ENCODE data around the gene MAST4. TPM values are rescaled to one million over a fixed set of nuclear protein-coding genes. Genes with fewer than 3 reads are reported as not detected.

MAST4 gene
- total and polyA plus RNA-seq, 2 of the 13 experiments (the other 11 are each of a cell fraction or from before 2014, with no cell fraction given) = 3.4 to 3.7 TPM

DNA sequence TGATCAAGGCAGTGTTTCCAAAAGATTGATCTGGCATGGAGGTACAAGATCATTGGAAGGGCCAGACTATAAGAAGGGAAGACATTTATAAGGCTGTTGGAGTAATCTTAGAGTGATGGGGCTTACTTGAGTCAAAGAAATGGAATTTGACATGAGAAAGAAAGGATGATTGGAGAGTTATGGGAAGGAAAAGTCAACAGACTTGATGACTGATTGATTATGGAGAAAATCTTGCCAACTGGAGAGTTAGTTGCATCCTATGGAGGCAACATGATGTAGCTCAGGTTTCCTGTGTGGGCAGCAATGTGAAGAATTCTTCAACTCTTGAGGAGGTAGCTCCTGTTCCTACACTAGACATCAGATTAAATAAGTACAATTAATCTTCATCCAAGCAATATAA, 10.9 kb upstream of the MAST4 start:
- no peak for ATAC-seq

More for the DNA sequence above, 10.9 kb upstream of the MAST4 start:
- in situ Hi-C loops (cut with HindIII; ENCODE audit: extremely low pct_ligation_motif_present, low pct_unique_long_range_greater_than_20kb) (no loop called here), intact Hi-C loops (cut with micrococcal nuclease; ENCODE audit: unreplicated experiment) (no loop called here)
- Histone ChIP-seq H2AFZ (ENCODE audit: low read length) (no peak overlapping the region), H3K27me3 (ENCODE audit: control insufficient read depth in 1 of 2, insufficient read depth in 2 of 2, low read length in 2 of 2) (no peaks in the 10 kb centered on the region), H3K4me1 (ENCODE audit: insufficient read depth, low read length) (no peaks in the 10 kb centered on the region), H3K79me2 (ENCODE audit: insufficient read depth, low read length) (no peaks in the 10 kb centered on the region), H3K36me3 (replicated peaks in 1 of 2; ENCODE audit: control insufficient read depth in 1 of 2, insufficient read depth in 2 of 2, low read length in 2 of 2) (no peaks in the 10 kb centered on the region), H3K27ac (ENCODE audit: extremely low read length, insufficient read depth, low read length) (no peak overlapping the region), H3K4me3 (replicated peaks in 1 of 3; ENCODE audit: insufficient read depth in 1 of 3, low read depth in 2 of 3, low read length in 3 of 3) (no peak overlapping the region), H4K20me1 (ENCODE audit: insufficient read depth, low read length) (no peaks in the 10 kb centered on the region), H3K4me2 (ENCODE audit: low read depth, low read length) (no peak overlapping the region), H3K9me3 (ENCODE audit: low read length) (no peaks in the 10 kb centered on the region), H3K9ac (ENCODE audit: insufficient read depth, low read depth, low read length) (no peak overlapping the region)
- FAIRE-seq (no peak), DNase-seq (ENCODE audit: low spot score) (no peak)
- no TSS peak for BruUV-seq (replicated peaks)
- ChIA-PET CTCF (ENCODE audit: low intra/inter-chr PET ratio, low total read pairs) (no interaction called here), POLR2A (no interaction called here)
- TF ChIP-seq NKX3-1 (CRISPR knock-in tag; IDR thresholded peaks at IDR 0.05) = no peak
- no peak for TF ChIP-seq ZFP36L1 (CRISPR knock-in tag; IDR thresholded peaks at IDR 0.05)
- TF ChIP-seq SMAD3 (CRISPR knock-in tag; IDR thresholded peaks at IDR 0.05) = no peak
- TF ChIP-seq NFATC3 (CRISPR knock-in tag; IDR thresholded peaks at IDR 0.05) = no peak
- TF ChIP-seq KDM1A (CRISPR knock-in tag; IDR thresholded peaks at IDR 0.05) = no peak
- no peak for TF ChIP-seq ZNF713 (CRISPR knock-in tag; IDR thresholded peaks at IDR 0.05)
- no peak for TF ChIP-seq GPN1 (CRISPR knock-in tag; IDR thresholded peaks at IDR 0.05; ENCODE audit: borderline replicate concordance)
- no peak for TF ChIP-seq MYNN (CRISPR knock-in tag; IDR thresholded peaks at IDR 0.05; ENCODE audit: low read depth)
- TF ChIP-seq ZC3H13 (CRISPR knock-in tag; IDR thresholded peaks at IDR 0.05) = no peak
- TF ChIP-seq GRHL1 (CRISPR knock-in tag; conservative IDR thresholded peaks at IDR 0.05) = no peak
- TF ChIP-seq STAT6 (CRISPR knock-in tag; IDR thresholded peaks at IDR 0.05; ENCODE audit: borderline replicate concordance) = no peak
- TF ChIP-seq E2F2 (CRISPR knock-in tag; IDR thresholded peaks at IDR 0.05; ENCODE audit: borderline replicate concordance) = no peak

Measured in HepG2 (cell line).